Natural killer cell treated with Interleukin-12 subunit alpha and Interleukin-12 subunit beta and Interleukin-15 and Interleukin-18, amount 100 ng/mL, for 72 hours (primary cell): ENCODE data around the gene TESK2. TPM values are rescaled to one million over a fixed set of nuclear protein-coding genes. Genes with fewer than 3 reads are reported as not detected.
"Not testable (repeated sequence)": the region's sequence is repeated elsewhere in the genome, so short reads cannot be mapped to it uniquely, and the experiment has no call there.

Source experiments
- ATAC-seq, 2 donors: fragments of 150-1000 bp; cut with Tn5 transposase in 1 of 2; sonication (Bioruptor Pico), chemical (Tn5 transposase) in 1 of 2; 2 replicates each; pipeline ENCODE4 v1.10.0; 2021
- DNase-seq: peaks from one replicate; pipeline ENCODE4 v3.0.0; 2022; ENCODE audit warnings: low spot score
- H3K27ac Mint-ChIP-seq, 2 donors: 1 replicate in 1 of 2; 2 replicates in 1 of 2; pipeline ENCODE4 v1.8.0; 2022; ENCODE audit warnings: mixed read lengths in 2 of 2, mild to moderate bottlenecking in 1 of 2, moderate library complexity in 1 of 2
- H3K27me3 Mint-ChIP-seq, 2 donors: 1 replicate in 1 of 2; 2 replicates in 1 of 2; pipeline ENCODE4 v1.8.0; 2022; ENCODE audit warnings: mixed read lengths in 2 of 2
- H3K36me3 Mint-ChIP-seq: one replicate; pipeline ENCODE4 v1.8.0; 2022; ENCODE audit warnings: mixed read lengths
- H3K4me1 Mint-ChIP-seq, 2 donors: 1 replicate in 1 of 2; 2 replicates in 1 of 2; pipeline ENCODE4 v1.8.0; 2022; ENCODE audit warnings: low read depth in 2 of 2, mixed read lengths in 2 of 2, mild to moderate bottlenecking in 1 of 2
- H3K4me3 Mint-ChIP-seq: one replicate; pipeline ENCODE4 v1.8.0; 2022; ENCODE audit warnings: mixed read lengths
- H3K9me3 Mint-ChIP-seq: 2 replicates; pipeline ENCODE4 v1.8.0; 2022; ENCODE audit warnings: mixed read lengths
- total RNA-seq, 2 donors: library from RNA; stranded (reverse); gene quantifications; one replicate each; pipeline ENCODE4 v1.2.3, GENCODE V29; 2022

Gene TESK2
- total RNA-seq, 2 donors from 2014 or later, result 2.4 to 4.0 TPM

- H3K27me3 Mint-ChIP-seq, result no peaks in the 10 kb centered on the region
- no peak for ATAC-seq
- H3K4me1 Mint-ChIP-seq, result no peaks in the 10 kb centered on the region
- H3K36me3 Mint-ChIP-seq, result no peaks in the 10 kb centered on the region
- H3K9me3 Mint-ChIP-seq, result no peaks in the 10 kb centered on the region
- DNase-seq, result no peak
- no peak overlapping the region for H3K27ac Mint-ChIP-seq
- H3K4me3 Mint-ChIP-seq, result no peak overlapping the region
Measured at GRCh38 chr1:45379524-45379923, 111.4 kb downstream of the TESK2 start.

- Mint-ChIP-seq H3K27ac (no peak overlapping the region), H3K9me3 (no peaks in the 10 kb centered on the region), H3K36me3 (no peaks in the 10 kb centered on the region), H3K4me1 (no peaks in the 10 kb centered on the region), H3K27me3 (no peaks in the 10 kb centered on the region), H3K4me3 (no peak overlapping the region)
- DNase-seq (no peak), ATAC-seq (no peak)
Measured at GRCh38 chr1:45378184-45378583, 112.8 kb downstream of the TESK2 start.

DNA sequence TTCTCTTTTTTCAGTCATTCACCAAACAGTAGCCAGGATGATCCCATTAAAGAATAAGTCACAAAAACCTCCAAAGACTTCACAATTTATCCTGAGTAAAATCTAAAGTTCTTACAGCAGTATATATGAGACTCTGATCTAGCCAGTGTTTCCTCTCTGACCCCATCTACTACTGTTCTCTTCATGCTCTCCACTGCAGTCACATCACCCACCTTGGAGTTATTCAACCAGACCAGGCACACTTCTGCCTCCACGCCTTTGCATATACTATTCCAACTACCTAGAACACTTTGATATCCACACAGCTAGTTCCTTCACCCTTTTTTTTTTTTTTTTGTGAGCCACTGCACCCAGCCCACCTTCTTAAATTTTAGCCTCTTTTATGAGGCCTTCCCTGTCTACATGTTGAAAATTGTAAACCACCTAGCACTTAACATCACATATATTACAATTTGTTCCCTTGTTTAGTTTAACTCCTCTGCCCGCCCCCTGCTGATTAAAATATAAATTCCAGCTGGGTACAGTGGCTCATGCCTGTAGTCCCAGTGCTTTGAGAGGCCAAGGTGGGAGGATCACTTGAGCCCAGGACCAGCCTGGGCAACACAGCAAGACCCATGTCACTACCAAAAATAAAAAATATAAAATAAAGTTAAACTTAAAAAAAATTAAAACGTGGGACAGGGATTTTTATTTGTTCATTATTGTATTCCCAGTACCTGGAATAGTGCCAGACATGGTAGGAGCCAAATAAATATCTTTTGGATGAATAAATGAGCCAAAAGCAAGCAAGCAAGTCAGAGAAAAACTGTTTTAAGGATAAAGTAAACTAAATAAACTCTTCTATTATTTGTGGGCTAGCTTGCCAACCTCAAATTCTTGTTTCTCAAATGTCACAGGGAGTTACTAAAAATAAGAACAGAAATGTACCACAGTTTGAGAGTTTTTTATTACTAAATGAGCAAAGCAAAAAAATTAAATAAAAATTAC is 115.6 kb downstream of the TESK2 start:
- DNase-seq (no peak), ATAC-seq (no peak)
- H3K9me3 Mint-ChIP-seq, result no peaks in the 10 kb centered on the region
- H3K4me3 Mint-ChIP-seq, result no peak overlapping the region
- no peaks in the 10 kb centered on the region for H3K27me3 Mint-ChIP-seq
- H3K27ac Mint-ChIP-seq, result no peak overlapping the region
- H3K36me3 Mint-ChIP-seq, result no peaks in the 10 kb centered on the region
- H3K4me1 Mint-ChIP-seq, result no peaks in the 10 kb centered on the region

- H3K4me3 Mint-ChIP-seq, result no peak overlapping the region
- H3K9me3 Mint-ChIP-seq, result no peaks in the 10 kb centered on the region
- no peaks in the 10 kb centered on the region for H3K4me1 Mint-ChIP-seq
- ATAC-seq, result no peak
- no peaks in the 10 kb centered on the region for H3K36me3 Mint-ChIP-seq
- H3K27me3 Mint-ChIP-seq, result no peaks in the 10 kb centered on the region
- no peak overlapping the region for H3K27ac Mint-ChIP-seq
- DNase-seq, result no peak
Measured at GRCh38 chr1:45373573-45373972, 117.4 kb downstream of the TESK2 start.

DNA sequence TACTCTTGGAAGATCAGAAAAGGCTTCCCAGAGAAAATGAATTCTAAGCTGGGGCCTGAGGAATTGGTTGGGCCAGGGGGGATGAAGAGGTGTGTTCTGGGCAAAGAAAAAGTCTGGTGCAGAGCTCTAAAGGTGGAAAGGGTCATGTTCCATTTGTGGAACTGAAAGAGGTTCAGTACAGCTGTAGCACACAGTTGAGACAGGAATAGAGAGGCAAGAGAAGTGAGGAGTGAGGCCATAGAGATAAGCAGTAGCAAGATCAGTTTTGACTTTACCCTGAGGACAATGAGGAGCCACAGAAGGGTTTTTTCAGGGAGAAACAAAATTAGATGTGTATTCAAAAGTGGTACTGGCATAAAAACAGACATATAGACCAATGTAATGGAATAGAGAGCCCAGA is 120.4 kb downstream of the TESK2 start:
- DNase-seq (no peak), ATAC-seq (no peak)
- no peak overlapping the region for H3K4me3 Mint-ChIP-seq
- H3K9me3 Mint-ChIP-seq, result no peaks in the 10 kb centered on the region
- no peaks in the 10 kb centered on the region for H3K36me3 Mint-ChIP-seq
- H3K27ac Mint-ChIP-seq, result no peak overlapping the region
- no peaks in the 10 kb centered on the region for H3K4me1 Mint-ChIP-seq
- H3K27me3 Mint-ChIP-seq, result no peaks in the 10 kb centered on the region

DNA sequence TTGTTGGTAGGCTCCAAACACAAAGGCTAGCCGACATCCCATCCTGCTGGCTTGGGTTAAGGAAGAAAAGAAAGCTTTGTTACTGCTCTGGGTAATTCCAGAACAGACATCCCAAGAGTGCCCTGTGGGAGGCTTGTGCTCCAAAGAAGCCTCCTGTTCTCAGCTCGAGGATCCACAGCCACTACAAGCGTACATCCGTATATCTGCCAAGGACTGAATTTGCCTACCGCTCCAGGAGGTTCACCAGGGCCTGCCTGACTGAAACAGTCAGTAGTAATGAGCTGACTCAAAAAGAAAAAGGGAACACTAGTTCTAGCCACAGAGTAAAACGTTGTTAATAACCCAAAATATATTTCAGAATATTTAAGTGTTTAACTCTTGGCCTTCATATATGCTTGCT is 125.9 kb downstream of the TESK2 start:
- Mint-ChIP-seq H3K36me3 (no peaks in the 10 kb centered on the region), H3K27ac (no peak overlapping the region), H3K4me1 (peaks cover under 1 to 3% of the 10 kb centered on the region in 2 donors), H3K9me3 (no peaks in the 10 kb centered on the region), H3K4me3 (no peak overlapping the region), H3K27me3 (no peaks in the 10 kb centered on the region)
- DNase-seq (no peak), ATAC-seq (no peak)

DNA sequence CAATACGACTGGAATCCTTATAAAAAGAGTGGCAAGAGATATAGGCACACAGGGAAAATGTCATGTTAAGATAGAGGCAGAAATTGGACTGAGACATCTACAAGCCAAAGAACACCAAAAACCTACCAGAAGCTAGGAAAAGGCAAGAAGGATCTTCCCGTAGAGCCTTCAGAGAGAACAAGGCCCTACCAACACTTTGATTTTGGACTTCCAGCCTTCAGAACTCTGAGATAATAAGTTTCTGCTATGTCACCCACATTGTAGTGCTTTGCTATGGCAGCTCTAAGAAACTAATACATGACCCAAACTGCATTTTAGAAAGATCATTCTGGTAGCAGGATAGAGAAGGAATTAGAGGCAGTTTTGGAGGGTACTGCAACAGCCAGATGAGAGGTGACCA is 126.7 kb downstream of the TESK2 start:
- no peak for ATAC-seq
- no peaks in the 10 kb centered on the region for H3K9me3 Mint-ChIP-seq
- peaks cover 4 to 7% of the 10 kb centered on the region in 2 donors for H3K4me1 Mint-ChIP-seq
- no peak for DNase-seq
- no peaks in the 10 kb centered on the region for H3K27me3 Mint-ChIP-seq
- H3K36me3 Mint-ChIP-seq, result no peaks in the 10 kb centered on the region
- no peak overlapping the region for H3K4me3 Mint-ChIP-seq
- no peak overlapping the region for H3K27ac Mint-ChIP-seq

DNA sequence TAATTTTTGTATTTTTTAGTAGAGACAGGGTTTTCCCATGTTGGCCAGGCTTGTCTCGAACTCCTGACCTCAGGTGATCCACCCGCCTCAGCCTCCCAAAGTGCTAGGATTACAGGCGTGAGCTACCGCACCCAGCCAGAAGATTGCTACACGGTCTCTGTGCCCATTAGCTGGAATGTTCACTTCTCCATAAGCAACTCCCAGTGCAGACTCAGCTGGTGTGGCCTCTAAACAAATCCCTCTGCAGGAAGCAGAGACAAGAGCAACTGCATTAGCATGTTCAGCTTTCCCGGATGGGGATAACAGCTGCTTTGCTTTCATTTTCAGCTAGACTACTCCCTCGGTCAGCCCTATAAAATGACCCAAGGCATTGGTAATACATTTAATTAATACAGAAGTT is 130.0 kb downstream of the TESK2 start:
- H3K4me3 Mint-ChIP-seq, ATAC-seq, H3K4me1 Mint-ChIP-seq, H3K27ac Mint-ChIP-seq, H3K9me3 Mint-ChIP-seq, DNase-seq, H3K27me3 Mint-ChIP-seq, H3K36me3 Mint-ChIP-seq: not testable (repeated sequence)

GRCh38 chr1:45359882-45360513 is 131.0 kb downstream of the TESK2 start:
- no peak for ATAC-seq
- DNase-seq, result no peak
- H3K27ac Mint-ChIP-seq, result no peak overlapping the region
- peaks cover 4 to 7% of the 10 kb centered on the region in 2 donors for H3K4me1 Mint-ChIP-seq
- H3K36me3 Mint-ChIP-seq, result no peaks in the 10 kb centered on the region
- no peaks in the 10 kb centered on the region for H3K27me3 Mint-ChIP-seq
- H3K4me3 Mint-ChIP-seq, result no peak overlapping the region
- no peaks in the 10 kb centered on the region for H3K9me3 Mint-ChIP-seq

DNA sequence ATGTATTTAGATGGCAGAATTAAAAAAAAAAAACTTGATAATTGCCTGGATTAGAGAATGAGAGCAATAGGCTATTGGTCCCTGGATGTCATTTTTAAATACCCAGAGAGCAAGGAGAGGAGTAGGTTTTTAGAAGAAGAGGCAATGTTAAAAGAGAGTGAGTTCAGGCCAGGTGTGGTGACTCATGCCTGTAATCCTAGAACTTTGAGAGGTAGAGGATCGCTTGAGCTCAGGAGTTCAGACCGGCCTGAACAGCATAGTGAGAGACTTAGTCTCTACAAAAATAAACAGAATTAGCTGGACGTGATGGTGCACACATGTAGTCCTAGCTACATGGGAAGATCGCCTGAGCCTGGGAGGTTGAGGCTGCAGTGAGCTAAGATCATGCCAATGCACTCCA is 134.8 kb downstream of the TESK2 start:
- no peak overlapping the region for H3K27ac Mint-ChIP-seq
- no peak overlapping the region for H3K4me3 Mint-ChIP-seq
- no peaks in the 10 kb centered on the region for H3K36me3 Mint-ChIP-seq
- no peaks in the 10 kb centered on the region for H3K9me3 Mint-ChIP-seq
- no peaks in the 10 kb centered on the region for H3K27me3 Mint-ChIP-seq
- peaks cover 4 to 7% of the 10 kb centered on the region in 2 donors for H3K4me1 Mint-ChIP-seq
- ATAC-seq, result no peak
- no peak for DNase-seq

- Mint-ChIP-seq H3K9me3 (no peaks in the 10 kb centered on the region), H3K27me3 (no peaks in the 10 kb centered on the region), H3K27ac (no peak overlapping the region), H3K36me3 (no peaks in the 10 kb centered on the region), H3K4me1 (peaks cover 4 to 7% of the 10 kb centered on the region in 2 donors), H3K4me3 (no peak overlapping the region)
- DNase-seq (no peak), ATAC-seq (no peak)
Measured at GRCh38 chr1:45355683-45356082, 135.3 kb downstream of the TESK2 start.

- H3K4me1 Mint-ChIP-seq, result peaks cover 1 to 2% of the 10 kb centered on the region in 2 donors
Measured at GRCh38 chr1:45354838-45355237, 136.1 kb downstream of the TESK2 start.

DNA sequence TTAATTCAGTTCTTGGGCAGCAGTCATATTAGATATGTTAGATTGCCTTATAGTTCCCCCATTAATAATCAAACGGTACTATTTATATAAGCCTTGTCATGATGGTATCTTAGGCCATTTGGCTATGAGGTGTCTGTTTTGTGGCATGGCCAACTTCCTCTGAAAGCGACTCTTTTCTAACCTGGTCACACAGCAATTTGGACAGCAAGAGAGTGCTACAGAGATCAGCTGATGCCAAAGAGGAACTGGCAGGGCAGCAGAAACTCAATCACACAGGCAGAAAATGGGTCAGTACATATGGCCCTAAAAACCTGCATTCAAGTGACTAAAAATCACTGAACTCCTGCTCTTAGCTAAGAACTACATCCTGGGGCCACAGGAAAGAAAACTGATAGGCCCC is 137.3 kb downstream of the TESK2 start:
- H3K4me3 Mint-ChIP-seq, result no peak overlapping the region
- H3K4me1 Mint-ChIP-seq, result no peaks in the 10 kb centered on the region
- no peaks in the 10 kb centered on the region for H3K36me3 Mint-ChIP-seq
- no peaks in the 10 kb centered on the region for H3K9me3 Mint-ChIP-seq
- ATAC-seq (no peak), DNase-seq (no peak)
- H3K27me3 Mint-ChIP-seq, result no peaks in the 10 kb centered on the region
- H3K27ac Mint-ChIP-seq, result no peak overlapping the region

More at GRCh38 chr1:45354838-45355237, 136.1 kb downstream of the TESK2 start:
- no peak for ATAC-seq
- DNase-seq, result no peak
- no peak overlapping the region for H3K27ac Mint-ChIP-seq
- H3K4me3 Mint-ChIP-seq, result no peak overlapping the region
- no peaks in the 10 kb centered on the region for H3K9me3 Mint-ChIP-seq
- H3K27me3 Mint-ChIP-seq, result no peaks in the 10 kb centered on the region
- H3K36me3 Mint-ChIP-seq, result no peaks in the 10 kb centered on the region

DNA sequence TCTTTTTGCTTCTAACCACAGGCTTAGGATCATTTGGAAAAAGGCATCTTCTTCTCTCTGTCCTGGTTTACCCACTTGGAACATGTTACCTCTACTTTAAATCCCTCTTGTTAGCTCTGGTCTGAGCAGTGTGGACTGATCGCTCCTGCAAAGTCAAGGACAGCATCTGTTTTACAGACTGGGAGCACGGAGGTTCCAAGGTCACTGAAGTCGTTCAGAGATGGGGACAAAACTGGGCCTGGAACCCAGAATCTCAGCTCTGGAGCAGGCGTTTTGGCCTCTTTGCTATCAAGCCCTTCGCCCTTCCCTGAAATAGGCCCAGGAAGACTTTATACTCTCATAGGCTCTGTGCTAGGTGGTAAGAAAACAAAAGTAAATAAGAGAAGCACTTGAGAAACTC is 139.5 kb downstream of the TESK2 start:
- Mint-ChIP-seq H3K27ac (no peak overlapping the region), H3K27me3 (no peaks in the 10 kb centered on the region), H3K9me3 (no peaks in the 10 kb centered on the region), H3K36me3 (no peaks in the 10 kb centered on the region), H3K4me1 (no peaks in the 10 kb centered on the region), H3K4me3 (no peak overlapping the region)
- ATAC-seq, result no peak
- DNase-seq, result no peak
